T-cell (primary cell): ENCODE measurements around the gene SEPTIN10. TPM values are rescaled to one million over a fixed set of nuclear protein-coding genes. Genes with fewer than 3 reads are reported as not detected.

Experiments used
- ATAC-seq, 4 experiments: fragments of 200-7000 bp in 3 of 4; fragments of 150-1000 bp in 1 of 4; cut with Tn5 transposase; replicated peaks in 1 of 4; 1 replicate in 3 of 4; 2 replicates in 1 of 4; pipeline ENCODE4 v1.10.0; 2021; ENCODE audit warnings: moderate library complexity in 3 of 4, mild to moderate bottlenecking in 2 of 4, moderate number of reproducible peaks in 1 of 4
- CTCF ChIA-PET, 2 donors: fragments of 300-600 bp; sonication (Branson Sonifier 250); formaldehyde crosslinking; loops; one replicate each; lab custom pipeline; 2022; ENCODE audit warnings: antibody characterized with exemption in 2 of 2; lab: Charles Lee
- POLR2A ChIA-PET, 2 donors: fragments of 300-600 bp; sonication (Branson Sonifier 250); formaldehyde crosslinking; loops; one replicate each; lab custom pipeline; 2022; ENCODE audit warnings: antibody characterized with exemption in 2 of 2; lab: Charles Lee
- DNase-seq, 35 experiments: peaks; one replicate each; pipeline versions ENCODE4 v3.0.0 to v3.0.0-alpha.2; 2013 to 2023
- H3K27ac ChIP-seq: one replicate; pipeline ENCODE4 v1.5.1; 2013; ENCODE audit warnings: low read length
- H3K27me3 ChIP-seq, 2 experiments: replicated peaks in 1 of 2; 1 replicate in 1 of 2; 2 replicates in 1 of 2; pipeline versions ENCODE4 v1.6.1 to v1.7.0; 2013; ENCODE audit warnings: low read length in 1 of 2, mixed read lengths in 1 of 2; ENCODE audit not compliant: control insufficient read depth in 2 of 2, insufficient read depth in 2 of 2; ENCODE audit errors: extremely low read depth in 1 of 2
- H3K36me3 ChIP-seq, 2 donors: 1 replicate in 1 of 2; 2 replicates in 1 of 2; pipeline versions ENCODE4 v1.6.1 to v1.7.0; 2013; ENCODE audit warnings: low read length in 1 of 2; ENCODE audit not compliant: control insufficient read depth in 2 of 2, insufficient read depth in 1 of 2; ENCODE audit errors: extremely low read depth in 1 of 2
- H3K4me1 ChIP-seq, 2 experiments: 1 replicate in 1 of 2; 2 replicates in 1 of 2; pipeline versions ENCODE4 v1.6.1 to v1.7.0; 2013; ENCODE audit warnings: low read length in 2 of 2, mixed read lengths in 1 of 2; ENCODE audit not compliant: insufficient read depth in 2 of 2, control insufficient read depth in 1 of 2; ENCODE audit errors: extremely low read depth in 1 of 2
- H3K4me3 ChIP-seq, 2 donors: 1 replicate in 1 of 2; 2 replicates in 1 of 2; pipeline versions ENCODE4 v1.5.1 to v1.7.0; 2013; ENCODE audit warnings: mild to moderate bottlenecking in 2 of 2, low read length in 1 of 2, moderate library complexity in 1 of 2; ENCODE audit not compliant: control insufficient read depth in 1 of 2; ENCODE audit errors: extremely low read depth in 1 of 2
- H3K9me3 ChIP-seq: 2 replicates; pipeline ENCODE4 v1.7.0; 2013
- H3K27ac Mint-ChIP-seq, 2 donors: one replicate each; pipeline ENCODE4 v1.8.0; 2020 to 2021; ENCODE audit warnings: mild to moderate bottlenecking in 2 of 2, mixed read lengths in 2 of 2
- H3K27me3 Mint-ChIP-seq, 2 donors: one replicate each; pipeline ENCODE4 v1.8.0; 2021 to 2022; ENCODE audit warnings: mixed read lengths in 2 of 2
- H3K36me3 Mint-ChIP-seq: one replicate; pipeline ENCODE4 v1.8.0; 2021; ENCODE audit warnings: mixed read lengths
- H3K4me1 Mint-ChIP-seq, 3 donors: one replicate each; pipeline ENCODE4 v1.8.0; 2020 to 2022; ENCODE audit warnings: mixed read lengths in 3 of 3, mild to moderate bottlenecking in 1 of 3
- H3K4me3 Mint-ChIP-seq, 3 donors: one replicate each; pipeline ENCODE4 v1.8.0; 2020 to 2022; ENCODE audit warnings: mild to moderate bottlenecking in 3 of 3, mixed read lengths in 3 of 3, moderate library complexity in 3 of 3
- H3K9me3 Mint-ChIP-seq, 3 donors: one replicate each; pipeline ENCODE4 v1.8.0; 2020 to 2022; ENCODE audit warnings: mixed read lengths in 3 of 3
- WGBS: methylation state at CpG from one replicate; pipeline ENCODE4 v1.1.5; 2013; ENCODE audit warnings: missing lambda C conversion rate; ENCODE audit not compliant: insufficient coverage; 5-methylcytosine and 5-hydroxymethylcytosine counted together
- total RNA-seq, 35 experiments: library from RNA in 6 of 35; stranded (reverse) in 6 of 35; fragments of 120-200 nt in 1 of 35; gene quantifications; one replicate each; pipeline versions ENCODE4 v1.2.1 to v1.2.4 and lab custom pipeline; 2013 to 2026

The SEPTIN10 gene
- total RNA-seq, 5 donors from 2014 or later (not counting 1 experiment from before 2014, with no cell fraction given) = 2.2 to 3.7 (median 3.3) TPM

GRCh38 chr2:109513749-109514588 is 99.8 kb downstream of the SEPTIN10 start:
- H3K4me3 ChIP-seq = no peak overlapping the region
- H3K27me3 ChIP-seq = peaks cover 0 to 19% of the 10 kb centered on the region in 2 experiments
- H3K4me1 ChIP-seq = peaks cover 0 to 14% of the 10 kb centered on the region in 2 experiments
- H3K27ac Mint-ChIP-seq = no peak overlapping the region
- no peak overlapping the region for H3K27ac ChIP-seq
- no peaks in the 10 kb centered on the region for H3K9me3 ChIP-seq
- CTCF ChIA-PET = interaction anchor here in 1 of 2 donors (0.7 kb wide), 1 partner anchor 65 kb away, joined by 3 read pairs; no protein-coding TSS in a partner anchor
- no peaks in the 10 kb centered on the region for H3K36me3 ChIP-seq
- H3K9me3 Mint-ChIP-seq = no peaks in the 10 kb centered on the region
- WGBS = 40% methylated on average over 16 of the region's 20 CpGs
- ATAC-seq = no peak
- H3K27me3 Mint-ChIP-seq = no peaks in the 10 kb centered on the region
- H3K4me1 Mint-ChIP-seq = peaks cover 5 to 10% (median 6%) of the 10 kb centered on the region in 3 donors
- H3K36me3 Mint-ChIP-seq = no peaks in the 10 kb centered on the region
- no peak overlapping the region for H3K4me3 Mint-ChIP-seq
- peak in 1 of 35 experiments; percentile 7 for DNase-seq
- POLR2A ChIA-PET = no interaction called here

GRCh38 chr2:109513230-109513629 is 100.5 kb downstream of the SEPTIN10 start:
- 100% methylated on average over 2 of the region's 5 CpGs for WGBS
- Histone ChIP-seq H3K27ac (no peak overlapping the region), H3K27me3 (peaks cover 0 to 19% of the 10 kb centered on the region in 2 experiments), H3K4me3 (no peak overlapping the region), H3K4me1 (peaks cover 0 to 14% of the 10 kb centered on the region in 2 experiments), H3K36me3 (no peaks in the 10 kb centered on the region), H3K9me3 (no peaks in the 10 kb centered on the region)
- ATAC-seq (no peak), DNase-seq (no peak)
- no peak overlapping the region for H3K4me3 Mint-ChIP-seq
- H3K4me1 Mint-ChIP-seq = peaks cover 5 to 10% (median 6%) of the 10 kb centered on the region in 3 donors
- H3K27ac Mint-ChIP-seq = no peak overlapping the region
- ChIA-PET CTCF (no interaction called here), POLR2A (no interaction called here)
- H3K36me3 Mint-ChIP-seq = no peaks in the 10 kb centered on the region
- no peaks in the 10 kb centered on the region for H3K9me3 Mint-ChIP-seq
- peaks cover 0 to 2% of the 10 kb centered on the region in 2 donors for H3K27me3 Mint-ChIP-seq

GRCh38 chr2:109512076-109512475 is 101.7 kb downstream of the SEPTIN10 start:
- H3K4me1 Mint-ChIP-seq = peaks cover 5 to 10% (median 6%) of the 10 kb centered on the region in 3 donors
- H3K27ac Mint-ChIP-seq = no peak overlapping the region
- DNase-seq = no peak
- peaks cover 0 to 3% of the 10 kb centered on the region in 2 donors for H3K27me3 Mint-ChIP-seq
- POLR2A ChIA-PET = no interaction called here
- H3K4me3 Mint-ChIP-seq = no peak overlapping the region
- no peak overlapping the region for H3K4me3 ChIP-seq
- peaks cover 0 to 14% of the 10 kb centered on the region in 2 experiments for H3K4me1 ChIP-seq
- no peaks in the 10 kb centered on the region for H3K9me3 Mint-ChIP-seq
- peaks cover 0 to 19% of the 10 kb centered on the region in 2 experiments for H3K27me3 ChIP-seq
- 70% methylated on average over 5 of the region's 5 CpGs for WGBS
- H3K36me3 Mint-ChIP-seq = no peaks in the 10 kb centered on the region
- no peak for ATAC-seq
- no peaks in the 10 kb centered on the region for H3K9me3 ChIP-seq
- no peak overlapping the region for H3K27ac ChIP-seq
- CTCF ChIA-PET = interaction anchor here (0.7 to 0.9 kb wide), 2 partner anchors 655 to 659 kb away, joined by 3 to 7 read pairs; no protein-coding TSS in a partner anchor
- no peaks in the 10 kb centered on the region for H3K36me3 ChIP-seq

GRCh38 chr2:109511168-109511567 is 102.6 kb downstream of the SEPTIN10 start:
- no peaks in the 10 kb centered on the region for H3K36me3 Mint-ChIP-seq
- CTCF ChIA-PET = interaction anchor here (0.9 to 2.3 kb wide), 6 partner anchors 287 to 657 kb away, joined by 3 to 11 read pairs (median 5); partner anchors contain the start of gene SH3RF3 (in 1 of the 2)
- ATAC-seq = no peak

GRCh38 chr2:109510136-109511028 is 103.4 kb downstream of the SEPTIN10 start:
- POLR2A ChIA-PET = no interaction called here

More at GRCh38 chr2:109511168-109511567, 102.6 kb downstream of the SEPTIN10 start:
- peaks cover 0 to 14% of the 10 kb centered on the region in 2 experiments for H3K4me1 ChIP-seq
- H3K9me3 Mint-ChIP-seq = no peaks in the 10 kb centered on the region
- peaks cover 0 to 13% of the 10 kb centered on the region in 2 experiments for H3K27me3 ChIP-seq
- no peak overlapping the region for H3K4me3 ChIP-seq
- H3K27ac ChIP-seq = no peak overlapping the region
- 63% methylated on average over 2 of the region's 3 CpGs for WGBS
- peaks cover 5 to 10% (median 6%) of the 10 kb centered on the region in 3 donors for H3K4me1 Mint-ChIP-seq
- H3K36me3 ChIP-seq = no peaks in the 10 kb centered on the region
- H3K9me3 ChIP-seq = no peaks in the 10 kb centered on the region
- no peak overlapping the region for H3K27ac Mint-ChIP-seq
- POLR2A ChIA-PET = no interaction called here
- H3K27me3 Mint-ChIP-seq = peaks cover 0 to 3% of the 10 kb centered on the region in 2 donors
- no peak for DNase-seq
- H3K4me3 Mint-ChIP-seq = no peak overlapping the region

More at GRCh38 chr2:109510136-109511028, 103.4 kb downstream of the SEPTIN10 start:
- H3K27me3 ChIP-seq = peaks cover 0 to 11% of the 10 kb centered on the region in 2 experiments
- peaks cover 0 to 3% of the 10 kb centered on the region in 2 donors for H3K27me3 Mint-ChIP-seq
- no peaks in the 10 kb centered on the region for H3K9me3 Mint-ChIP-seq
- no peaks in the 10 kb centered on the region for H3K9me3 ChIP-seq
- H3K4me3 Mint-ChIP-seq = no peak overlapping the region
- H3K4me1 ChIP-seq = peaks cover 0 to 14% of the 10 kb centered on the region in 2 experiments
- DNase-seq (peak; percentile 34 to 84 (median 67)), ATAC-seq (peak; percentile 72 to 84 (median 77))
- H3K27ac Mint-ChIP-seq = peak overlapping the region in 1 of 2 donors; percentile 28
- H3K36me3 Mint-ChIP-seq = no peaks in the 10 kb centered on the region
- H3K4me1 Mint-ChIP-seq = peaks cover 5 to 10% (median 6%) of the 10 kb centered on the region in 3 donors
- H3K4me3 ChIP-seq = no peak overlapping the region
- CTCF ChIA-PET = interaction anchor here (0.6 to 2.3 kb wide), 15 partner anchors 8 to 720 kb away, joined by 3 to 11 read pairs (median 3); partner anchors contain the start of genes EDAR (in 1 of the 2) and SH3RF3 (in 1 of the 2)
- H3K27ac ChIP-seq = no peak overlapping the region
- 48% methylated on average over 12 of the region's 19 CpGs for WGBS
- no peaks in the 10 kb centered on the region for H3K36me3 ChIP-seq
